ENCODE measurements around the gene C14orf132.

GRCh38 chr14:96119947-96120346, 80.8 kb downstream of the C14orf132 start:
- no peak for TF ChIP-seq CTCF (IDR thresholded peaks at IDR 0.05)
- TF ChIP-seq POLR2A (IDR thresholded peaks at IDR 0.05), result no peak
- TF ChIP-seq EP300 (IDR thresholded peaks at IDR 0.05), result no peak
